NCI-H146 treated with DMSO at 0.1 percent for 48 hours (cell line): Measurements from ENCODE around the gene APOL2.
"Not testable (repeated sequence)": the region's sequence is repeated elsewhere in the genome, so short reads cannot be mapped to it uniquely, and the experiment has no call there.

Experiments used
- DNase-seq: peaks from one replicate; lab custom pipeline; 2025; ENCODE audit not compliant: unreplicated experiment; lab: John Stamatoyannopoulos, UW

Gene APOL2

GRCh38 chr22:36263886-36264664 lies 24.7 kb upstream of the APOL2 start:
- not testable (repeated sequence) for DNase-seq

GRCh38 chr22:36263216-36263673 lies 23.9 kb upstream of the APOL2 start:
- not testable (repeated sequence) for DNase-seq

GRCh38 chr22:36262307-36262706 lies 23.0 kb upstream of the APOL2 start:
- DNase-seq = not testable (repeated sequence)

- not testable (repeated sequence) for DNase-seq
These were observed 22.3 kb upstream of the APOL2 start for GRCh38 chr22:36261675-36262074.

GRCh38 chr22:36259615-36260300 lies 20.4 kb upstream of the APOL2 start:
- DNase-seq = no peak

- no peak for DNase-seq
These were observed 19.6 kb upstream of the APOL2 start for GRCh38 chr22:36258701-36259614.

- no peak for DNase-seq
These were observed 18.8 kb upstream of the APOL2 start for GRCh38 chr22:36257948-36258670.

GRCh38 chr22:36257308-36257707 lies 18.0 kb upstream of the APOL2 start:
- DNase-seq = no peak

- DNase-seq = no peak
These were observed 17.2 kb upstream of the APOL2 start for GRCh38 chr22:36256478-36256877.

GRCh38 chr22:36255572-36255971 lies 16.2 kb upstream of the APOL2 start:
- not testable (repeated sequence) for DNase-seq

- no peak for DNase-seq
These were observed 14.5 kb upstream of the APOL2 start for GRCh38 chr22:36253523-36254490.

GRCh38 chr22:36252754-36253522 lies 13.6 kb upstream of the APOL2 start, which contains the start of gene APOL1:
APOL1 (plus strand) TSS chr22:36253133; CDS start chr22:36254956, 1,823 bp downstream.
- DNase-seq = no peak

GRCh38 chr22:36251979-36252608 lies 12.8 kb upstream of the APOL2 start:
- not testable (repeated sequence) for DNase-seq

GRCh38 chr22:36250292-36250960 lies 11.1 kb upstream of the APOL2 start:
- not testable (repeated sequence) for DNase-seq

GRCh38 chr22:36249160-36249559 lies 9.8 kb upstream of the APOL2 start:
- DNase-seq = no peak

GRCh38 chr22:36247955-36248354 lies 8.6 kb upstream of the APOL2 start:
- DNase-seq = no peak

- DNase-seq = no peak
These were observed 7.4 kb upstream of the APOL2 start for GRCh38 chr22:36246718-36247117.
